Kidney (tissue), 14 donors: ENCODE results near the gene FZR1. TPM values are rescaled to one million over a fixed set of nuclear protein-coding genes. Genes with fewer than 3 reads are reported as not detected.

Source experiments
- DNase-seq, 5 donors: peaks; one replicate each; pipeline ENCODE4 v3.0.0-alpha.2; 2013 to 2020
- FAIRE-seq: peaks from 2 replicates; lab custom pipeline; 2012; peaks lifted over from hg19 to GRCh38; lab: Jason Lieb, UNC
- H3K27ac ChIP-seq, 2 donors: one replicate each; pipeline ENCODE4 v1.7.0; 2013; ENCODE audit warnings: low read depth in 2 of 2, low read length in 2 of 2, inconsistent platforms in 1 of 2
- H3K27me3 ChIP-seq: one replicate; pipeline ENCODE4 v1.7.1; 2013; ENCODE audit warnings: low read length, inconsistent platforms; ENCODE audit not compliant: control insufficient read depth, insufficient read depth
- H3K36me3 ChIP-seq, 3 donors: one replicate each; pipeline versions ENCODE4 v1.7.0 to v1.7.1; 2013; ENCODE audit warnings: low read length in 3 of 3, control low read depth in 1 of 3, inconsistent platforms in 1 of 3; ENCODE audit not compliant: insufficient read depth in 3 of 3, control insufficient read depth in 2 of 3
- H3K4me1 ChIP-seq, 3 donors: one replicate each; pipeline versions ENCODE4 v1.7.0 to v1.7.1; 2013; ENCODE audit warnings: low read length in 3 of 3, inconsistent platforms in 1 of 3, low read depth in 1 of 3; ENCODE audit not compliant: control insufficient read depth in 2 of 3, insufficient read depth in 2 of 3
- H3K4me3 ChIP-seq, 3 donors: one replicate each; pipeline versions ENCODE4 v1.7.0 to v1.8.1; 2013; ENCODE audit warnings: low read length in 3 of 3, control low read depth in 1 of 3, inconsistent platforms in 1 of 3
- H3K9ac ChIP-seq, 3 donors: one replicate each; pipeline versions ENCODE4 v1.7.0 to v1.7.1; 2013; ENCODE audit warnings: low read length in 3 of 3, control low read depth in 1 of 3, inconsistent platforms in 1 of 3
- H3K9me3 ChIP-seq, 3 donors: one replicate each; pipeline versions ENCODE4 v1.7.0 to v1.7.1; 2013; ENCODE audit warnings: low read length in 3 of 3, control low read depth in 1 of 3, inconsistent platforms in 1 of 3; ENCODE audit not compliant: control insufficient read depth in 2 of 3, insufficient read depth in 1 of 3
- CTCF ChIP-seq: IDR thresholded peaks from 3 replicates; pipeline ENCODE4 v1.5.1; 2012; ENCODE audit warnings: mild to moderate bottlenecking, moderate library complexity, borderline replicate concordance; ENCODE audit not compliant: insufficient read depth; ENCODE audit errors: extremely low read depth
- intact Hi-C: fragments of 100-400 bp; cut with DNase I; formaldehyde crosslinking; loops from one replicate; pipeline ENCODE4 v1.11.1; 2022
- polyA plus RNA-seq: library from polyadenylated mRNA; stranded (reverse); fragments of 350-450 nt; fragmentation: Illumina TruSeq; extraction: RNeasy Lipid Tissue Mini Kit (QIAGEN cat#74804); gene quantifications from one replicate; pipeline ENCODE4 v1.2.3, GENCODE V29; 2014; ENCODE audit warnings: low read depth, low replicate concordance; ENCODE audit not compliant: insufficient read depth
- total RNA-seq: library from RNA; stranded (reverse); fragmentation: NEBNext Ultra II Directional; extraction: Animal tissue kit (Norgen Biotek cat#: 25700); gene quantifications from one replicate; pipeline ENCODE4 v1.2.1, GENCODE V29; 2021
- donor health status: control.
- donor health status: control.
- donor health status: control.
- donor health status: control.
- donor health status: control.
- donor health status: DM: yes; HTN: yes; CAD: no.
- donor health status: Normal renal cell carcinoma (clear cell type).

The FZR1 gene
- total and polyA plus RNA-seq, 2 donors from 2014 or later: 28.4 to 48.0 TPM

GRCh38 chr19:3493651-3494050 is 12.5 kb upstream of the FZR1 start:
- H3K27ac ChIP-seq: no peak overlapping the region
- H3K9me3 ChIP-seq: no peaks in the 10 kb centered on the region
- no peak overlapping the region for H3K9ac ChIP-seq
- peaks cover 2 to 14% (median 7%) of the 10 kb centered on the region in 3 donors for H3K36me3 ChIP-seq
- DNase-seq (no peak), FAIRE-seq (no peak)
- TF ChIP-seq CTCF: no peak
- peaks cover 0 to 4% (median 0%) of the 10 kb centered on the region in 3 donors for H3K4me1 ChIP-seq
- no peaks in the 10 kb centered on the region for H3K27me3 ChIP-seq
- H3K4me3 ChIP-seq: no peak overlapping the region
- intact Hi-C loops: no loop called here

- no peak overlapping the region for H3K4me3 ChIP-seq
- H3K4me1 ChIP-seq: peaks cover 0 to 8% (median 0%) of the 10 kb centered on the region in 3 donors
- DNase-seq (no peak), FAIRE-seq (no peak)
- H3K36me3 ChIP-seq: peaks cover 2 to 14% (median 7%) of the 10 kb centered on the region in 3 donors
- intact Hi-C loops: no loop called here
- H3K27ac ChIP-seq: no peak overlapping the region
- H3K9ac ChIP-seq: no peak overlapping the region
- H3K9me3 ChIP-seq: no peaks in the 10 kb centered on the region
- H3K27me3 ChIP-seq: no peaks in the 10 kb centered on the region
- no peak for TF ChIP-seq CTCF
Measured at GRCh38 chr19:3494051-3494450, 12.1 kb upstream of the FZR1 start.

- Histone ChIP-seq H3K27ac (no peak overlapping the region), H3K4me1 (peaks cover 0 to 11% (median 0%) of the 10 kb centered on the region in 3 donors), H3K36me3 (peaks cover 2 to 14% (median 7%) of the 10 kb centered on the region in 3 donors), H3K4me3 (no peak overlapping the region), H3K27me3 (no peaks in the 10 kb centered on the region), H3K9me3 (no peaks in the 10 kb centered on the region), H3K9ac (no peak overlapping the region)
- no peak for TF ChIP-seq CTCF
- DNase-seq (no peak), FAIRE-seq (no peak)
- intact Hi-C loops: no loop called here
Measured at GRCh38 chr19:3494559-3494958, 11.6 kb upstream of the FZR1 start.
